ENCODE measurements around the gene ACY1.

DNA sequence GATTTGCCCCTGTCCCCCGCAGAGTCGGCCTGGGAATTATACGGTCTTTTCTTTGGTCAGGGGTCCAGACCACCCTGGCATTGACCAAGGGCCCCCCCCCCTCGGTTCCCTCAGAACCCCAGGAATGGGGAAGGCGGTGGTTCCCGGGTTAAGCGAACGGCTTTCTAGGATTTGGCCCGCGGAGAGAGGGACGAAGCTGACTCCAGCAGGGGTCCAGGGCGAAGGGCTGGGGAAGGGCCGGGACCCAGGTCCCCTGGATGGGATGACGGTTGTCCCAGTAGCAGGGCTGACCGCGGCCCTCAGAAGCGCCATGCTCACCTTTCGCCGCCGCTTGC, 41.9 kb upstream of the ACY1 start:
- no peak for TF ChIP-seq POLR2AphosphoS5 (IDR thresholded peaks at IDR 0.05; ENCODE audit: borderline replicate concordance, low read depth, low read length)
- TF ChIP-seq EZH2 (IDR thresholded peaks at IDR 0.05), result no peak

All from SK-N-MC (cell line).